ENCODE results near the gene INO80D. TPM values are rescaled to one million over a fixed set of nuclear protein-coding genes. Genes with fewer than 3 reads are reported as not detected.

The INO80D gene
- total and polyA plus RNA-seq, 7 donors, result 1.7 to 17.7 (median 15.4) TPM

- WGBS, 3 donors, result 62 to 73% (median 70%) methylated on average over 5 of the region's 5 CpGs
Observed at GRCh38 chr2:205975082-205975949, 110.7 kb downstream of the INO80D start.

GRCh38 chr2:205972113-205972512 is 113.9 kb downstream of the INO80D start:
- ATAC-seq (no peak), DNase-seq (no peak)
- no peak for TF ChIP-seq CTCF (IDR thresholded peaks at IDR 0.05)
- no peaks in the 10 kb centered on the region for H3K36me3 ChIP-seq (ENCODE audit: insufficient read depth in 1 of 2, low read depth in 1 of 2)
- no peak overlapping the region for H3K27ac ChIP-seq
- no peak overlapping the region for H3K4me3 ChIP-seq
- H3K4me1 ChIP-seq, result no peaks in the 10 kb centered on the region
- WGBS, 3 donors, result 67 to 73% (median 70%) methylated on average over 1 of the region's 1 CpG
- intact Hi-C loops (cut with DNase I), result no loop called here
- no peaks in the 10 kb centered on the region for H3K9me3 ChIP-seq
- H3K27me3 ChIP-seq (ENCODE audit: insufficient read depth in 3 of 3, low read length in 2 of 3), result no peaks in the 10 kb centered on the region

More at GRCh38 chr2:205975082-205975949, 110.7 kb downstream of the INO80D start:
- ATAC-seq (no peak), DNase-seq (no peak)
- Histone ChIP-seq H3K4me3 (no peak overlapping the region), H3K36me3 (ENCODE audit: insufficient read depth in 1 of 2, low read depth in 1 of 2) (no peaks in the 10 kb centered on the region), H3K27ac (no peak overlapping the region), H3K9me3 (no peaks in the 10 kb centered on the region), H3K4me1 (no peaks in the 10 kb centered on the region), H3K27me3 (ENCODE audit: insufficient read depth in 3 of 3, low read length in 2 of 3) (no peaks in the 10 kb centered on the region)
- TF ChIP-seq CTCF (IDR thresholded peaks at IDR 0.05), result no peak
- intact Hi-C loops (cut with DNase I), result no loop called here

- no peaks in the 10 kb centered on the region for H3K4me1 ChIP-seq
- DNase-seq, result no peak
- no peak overlapping the region for H3K4me3 ChIP-seq
- H3K27me3 ChIP-seq (ENCODE audit: insufficient read depth in 3 of 3, low read length in 2 of 3), result no peaks in the 10 kb centered on the region
- no peak for TF ChIP-seq CTCF (IDR thresholded peaks at IDR 0.05)
- H3K36me3 ChIP-seq (ENCODE audit: insufficient read depth in 1 of 2, low read depth in 1 of 2), result no peaks in the 10 kb centered on the region
- no peak for ATAC-seq
- intact Hi-C loops (cut with DNase I), result no loop called here
- 65 to 69% (median 66%) methylated on average over 5 of the region's 5 CpGs for WGBS, 3 donors
- no peak overlapping the region for H3K27ac ChIP-seq
- no peaks in the 10 kb centered on the region for H3K9me3 ChIP-seq
Observed at GRCh38 chr2:205970348-205970747, 115.6 kb downstream of the INO80D start.

- no peak overlapping the region for H3K4me3 ChIP-seq
- no peak overlapping the region for H3K27ac ChIP-seq
- no peaks in the 10 kb centered on the region for H3K27me3 ChIP-seq (ENCODE audit: insufficient read depth in 3 of 3, low read length in 2 of 3)
- DNase-seq, result no peak
- WGBS, 3 donors, result 88 to 90% (median 89%) methylated on average over 4 of the region's 4 CpGs
- H3K4me1 ChIP-seq, result no peaks in the 10 kb centered on the region
- no peak for TF ChIP-seq CTCF (IDR thresholded peaks at IDR 0.05)
- no peaks in the 10 kb centered on the region for H3K9me3 ChIP-seq
- no peaks in the 10 kb centered on the region for H3K36me3 ChIP-seq (ENCODE audit: insufficient read depth in 1 of 2, low read depth in 1 of 2)
- ATAC-seq, result no peak
- intact Hi-C loops (cut with DNase I), result no loop called here
Observed at GRCh38 chr2:205969584-205969983, 116.4 kb downstream of the INO80D start.
